ENCODE results near the gene MAGIX.

The MAGIX gene

DNA sequence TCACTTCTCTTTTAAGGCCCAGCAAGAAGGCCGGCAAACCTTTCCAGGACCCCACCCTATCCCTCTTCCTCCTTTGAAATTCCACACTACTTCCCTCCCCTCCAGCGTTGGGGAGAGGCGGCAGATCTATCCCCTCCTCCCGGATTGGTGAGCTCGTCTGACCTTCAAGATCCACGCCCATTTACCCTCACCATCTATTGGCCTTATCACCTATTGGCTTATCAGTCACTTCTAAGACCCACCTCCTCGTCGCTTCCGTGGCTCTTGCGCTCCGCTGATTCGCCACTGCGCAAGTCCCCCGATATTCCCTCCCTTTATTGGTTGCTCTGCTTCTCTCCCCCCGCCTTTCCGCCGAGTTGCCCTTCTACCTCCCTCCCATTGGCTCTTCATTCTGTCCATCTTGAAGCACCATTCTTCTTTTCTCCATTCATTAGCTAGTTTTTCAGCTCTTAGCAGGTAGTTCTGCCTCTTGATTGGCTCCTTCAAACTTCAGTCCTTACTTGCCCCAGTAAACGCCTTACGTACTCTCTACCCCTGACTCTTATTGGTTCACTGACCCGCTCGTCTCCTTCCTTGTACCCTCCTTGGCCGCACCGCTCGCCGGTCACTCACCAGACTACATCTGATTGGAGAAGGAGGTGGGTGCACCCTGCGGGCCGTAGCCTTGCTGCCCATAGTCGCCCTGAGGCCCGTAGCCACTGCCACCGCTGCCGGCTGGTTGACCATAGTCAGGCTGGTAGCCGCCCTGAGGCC, 28.4 kb downstream of the MAGIX start:
- Histone ChIP-seq H3K9ac (ENCODE audit: low read length) (no peak overlapping the region), H3K4me3 (ENCODE audit: low read length) (peak overlapping the region; percentile 75), H3K36me3 (ENCODE audit: control insufficient read depth, insufficient read depth, low read length) (no peaks in the 10 kb centered on the region), H3K27ac (ENCODE audit: low read depth, low read length) (peak overlapping the region; percentile 86), H3K4me1 (ENCODE audit: control insufficient read depth, insufficient read depth, low read length) (no peaks in the 10 kb centered on the region), H3K27me3 (ENCODE audit: control insufficient read depth, insufficient read depth, low read length) (no peaks in the 10 kb centered on the region)

DNA sequence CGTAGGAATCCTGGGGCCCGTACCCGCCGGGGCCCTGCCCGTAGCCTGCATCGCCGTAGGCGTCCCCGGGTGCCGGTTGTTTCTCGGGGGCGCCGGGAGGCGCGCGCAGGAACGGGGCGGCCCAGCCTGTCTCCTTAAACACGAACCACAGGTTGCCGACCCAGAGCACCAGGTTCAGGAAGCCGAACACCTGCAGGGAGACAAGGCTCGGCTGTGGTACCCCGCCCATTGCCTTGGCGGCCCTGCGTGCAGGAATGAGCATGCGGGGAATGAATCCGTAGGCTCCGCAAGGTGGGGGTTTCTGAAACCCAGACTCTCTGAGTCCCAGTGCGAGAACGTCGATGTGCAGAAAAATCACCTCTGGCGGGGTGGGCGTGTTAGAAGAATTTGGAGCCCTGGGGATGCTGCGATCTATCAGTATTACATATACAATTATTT, 29.0 kb downstream of the MAGIX start:
- H3K27ac ChIP-seq (ENCODE audit: low read depth, low read length) = peak overlapping the region; percentile 86
- no peaks in the 10 kb centered on the region for H3K27me3 ChIP-seq (ENCODE audit: control insufficient read depth, insufficient read depth, low read length)
- peak overlapping the region; percentile 75 for H3K4me3 ChIP-seq (ENCODE audit: low read length)
- no peak overlapping the region for H3K9ac ChIP-seq (ENCODE audit: low read length)
- H3K4me1 ChIP-seq (ENCODE audit: control insufficient read depth, insufficient read depth, low read length) = no peaks in the 10 kb centered on the region
- H3K36me3 ChIP-seq (ENCODE audit: control insufficient read depth, insufficient read depth, low read length) = no peaks in the 10 kb centered on the region

DNA sequence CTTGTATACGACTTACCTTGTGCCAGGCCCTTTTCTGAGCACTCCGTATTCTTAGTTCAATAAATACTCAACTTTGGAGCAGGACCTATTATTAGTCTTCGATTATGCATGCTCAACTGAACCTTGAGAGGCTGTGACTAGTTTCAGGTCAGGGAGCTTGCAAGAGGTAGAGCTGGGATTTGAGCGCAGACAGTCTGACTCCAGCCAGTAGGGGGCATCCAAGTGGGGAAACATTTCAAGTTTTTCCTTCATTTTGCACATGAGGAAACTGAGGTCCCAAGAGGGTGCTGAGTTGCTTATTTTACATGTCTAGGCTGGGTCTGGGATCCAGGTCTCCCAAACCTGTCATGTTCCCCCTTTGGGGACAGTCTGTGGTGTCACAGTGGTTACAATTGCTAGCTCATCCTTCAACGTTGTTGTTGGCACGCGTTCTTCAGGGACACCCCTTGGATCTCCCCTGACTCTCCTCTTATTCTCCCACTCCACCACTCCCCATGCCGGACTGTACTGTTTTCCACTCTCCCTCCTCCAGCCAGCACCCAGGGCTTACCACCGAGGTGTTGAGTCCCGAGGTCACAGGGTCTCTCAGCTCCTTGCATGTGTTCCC, 30.3 kb downstream of the MAGIX start:
- H3K27ac ChIP-seq (ENCODE audit: low read depth, low read length) = no peak overlapping the region
- H3K4me3 ChIP-seq (ENCODE audit: low read length) = no peak overlapping the region
- H3K9ac ChIP-seq (ENCODE audit: low read length) = no peak overlapping the region
- no peaks in the 10 kb centered on the region for H3K4me1 ChIP-seq (ENCODE audit: control insufficient read depth, insufficient read depth, low read length)
- no peaks in the 10 kb centered on the region for H3K36me3 ChIP-seq (ENCODE audit: control insufficient read depth, insufficient read depth, low read length)
- no peaks in the 10 kb centered on the region for H3K27me3 ChIP-seq (ENCODE audit: control insufficient read depth, insufficient read depth, low read length)

DNA sequence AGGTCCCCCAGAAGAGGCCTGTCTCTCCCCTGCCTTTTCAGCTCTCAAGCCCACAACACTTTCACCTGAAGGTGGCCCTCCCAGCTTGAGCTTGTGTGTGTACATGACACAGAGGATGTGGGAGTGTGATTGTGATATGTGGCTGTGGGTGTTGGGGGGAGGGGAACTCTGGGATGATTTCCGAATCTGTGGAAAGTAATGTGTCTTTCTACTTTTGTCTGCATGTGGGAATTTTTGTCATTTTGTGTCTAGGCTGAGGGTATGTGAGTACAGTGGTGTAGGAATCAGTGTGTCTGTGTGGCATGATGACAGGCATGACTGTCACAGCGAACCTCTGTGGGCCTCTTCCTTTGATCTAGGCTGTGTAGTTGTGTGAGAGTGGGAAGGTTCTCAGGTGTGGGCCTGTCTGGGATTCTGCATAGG, 31.0 kb downstream of the MAGIX start:
- H3K4me3 ChIP-seq (ENCODE audit: low read length) = no peak overlapping the region
- H3K36me3 ChIP-seq (ENCODE audit: control insufficient read depth, insufficient read depth, low read length) = no peaks in the 10 kb centered on the region
- no peaks in the 10 kb centered on the region for H3K4me1 ChIP-seq (ENCODE audit: control insufficient read depth, insufficient read depth, low read length)
- no peaks in the 10 kb centered on the region for H3K27me3 ChIP-seq (ENCODE audit: control insufficient read depth, insufficient read depth, low read length)
- H3K27ac ChIP-seq (ENCODE audit: low read depth, low read length) = no peak overlapping the region
- no peak overlapping the region for H3K9ac ChIP-seq (ENCODE audit: low read length)

DNA sequence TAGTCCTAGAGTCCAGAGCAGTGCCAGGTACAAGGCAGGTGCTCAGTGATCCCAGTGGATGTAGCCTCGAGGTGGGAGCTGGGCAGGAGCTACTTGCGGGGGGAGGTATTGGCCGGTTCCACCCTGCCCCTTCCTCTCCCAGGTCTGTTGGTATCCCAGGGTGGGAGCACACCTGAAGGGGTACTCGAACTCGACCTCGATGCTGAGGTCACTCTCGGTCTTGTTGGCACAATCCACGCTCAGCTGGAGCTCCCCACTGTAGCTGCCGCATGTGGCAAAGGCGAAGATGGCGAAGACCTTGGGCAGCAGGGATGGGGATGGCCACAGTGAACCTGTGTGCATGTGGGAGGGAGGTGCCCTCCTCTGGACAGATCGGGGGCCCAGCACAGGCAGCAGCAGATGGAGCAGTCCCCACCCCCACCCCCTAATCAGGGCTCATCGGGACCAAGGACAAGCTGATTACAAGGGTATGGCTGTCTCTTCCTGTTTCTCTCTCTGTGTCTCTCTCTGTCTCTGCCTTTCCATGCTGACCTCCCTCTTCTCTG, 35.1 kb downstream of the MAGIX start:
- Histone ChIP-seq H3K9ac (ENCODE audit: low read length) (no peak overlapping the region), H3K27me3 (ENCODE audit: control insufficient read depth, insufficient read depth, low read length) (no peaks in the 10 kb centered on the region), H3K4me3 (ENCODE audit: low read length) (no peak overlapping the region), H3K27ac (ENCODE audit: low read depth, low read length) (no peak overlapping the region), H3K36me3 (ENCODE audit: control insufficient read depth, insufficient read depth, low read length) (no peaks in the 10 kb centered on the region), H3K4me1 (ENCODE audit: control insufficient read depth, insufficient read depth, low read length) (no peaks in the 10 kb centered on the region)

DNA sequence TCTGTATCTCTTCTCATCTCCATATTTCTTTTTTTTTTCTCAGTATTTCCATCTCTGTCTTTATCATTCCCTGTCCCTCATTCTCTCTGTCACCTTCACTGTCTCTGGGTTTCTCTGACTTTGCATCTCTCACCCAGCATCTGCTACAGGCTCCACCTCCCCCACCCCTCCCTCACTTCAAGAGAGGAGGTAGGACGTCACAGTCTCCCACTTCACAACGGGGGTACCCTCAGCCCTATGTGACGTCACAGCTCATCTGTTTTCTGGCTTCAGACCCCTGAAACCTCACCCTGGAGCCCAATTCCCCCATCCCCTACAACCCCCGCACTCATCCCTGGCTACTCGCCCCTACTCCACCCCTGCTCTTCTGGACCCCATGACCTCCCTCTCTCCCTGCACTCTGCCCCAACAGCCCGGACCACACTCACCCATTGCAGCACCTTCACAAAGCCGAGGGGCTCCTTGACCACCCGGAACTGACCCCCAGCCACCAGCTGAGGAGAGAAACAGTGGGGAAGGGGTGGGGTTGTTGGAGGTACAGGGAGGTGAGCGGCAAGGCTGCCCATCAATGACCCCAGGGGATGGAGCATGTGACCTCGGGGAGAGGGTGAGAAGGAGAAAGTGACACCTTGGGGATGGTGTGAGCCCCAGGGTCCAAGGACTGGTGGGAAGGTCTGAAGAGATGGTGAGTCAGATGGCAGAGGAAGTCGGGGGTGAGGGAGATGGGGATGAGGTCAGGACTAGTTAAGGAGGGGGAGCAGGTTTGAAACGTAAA, 36.2 kb downstream of the MAGIX start:
- H3K27me3 ChIP-seq (ENCODE audit: control insufficient read depth, insufficient read depth, low read length) = no peaks in the 10 kb centered on the region
- H3K4me1 ChIP-seq (ENCODE audit: control insufficient read depth, insufficient read depth, low read length) = no peaks in the 10 kb centered on the region
- H3K4me3 ChIP-seq (ENCODE audit: low read length) = no peak overlapping the region
- H3K9ac ChIP-seq (ENCODE audit: low read length) = no peak overlapping the region
- no peak overlapping the region for H3K27ac ChIP-seq (ENCODE audit: low read depth, low read length)
- H3K36me3 ChIP-seq (ENCODE audit: control insufficient read depth, insufficient read depth, low read length) = no peaks in the 10 kb centered on the region

DNA sequence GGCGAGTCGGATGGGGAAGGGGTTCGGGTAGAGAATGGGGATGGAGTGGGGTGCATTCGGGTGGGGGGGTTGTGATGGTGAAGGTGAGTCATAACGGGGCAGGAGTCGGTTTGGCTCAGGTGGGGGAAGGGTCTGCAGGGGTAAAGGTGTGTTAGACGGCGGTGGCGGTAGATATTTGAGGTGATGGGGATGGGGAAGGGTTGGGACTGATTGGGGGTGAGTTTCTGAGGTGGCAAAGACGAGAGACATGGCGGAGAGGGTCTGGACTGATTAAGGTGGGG, 36.7 kb downstream of the MAGIX start:
- H3K27ac ChIP-seq (ENCODE audit: low read depth, low read length) = no peak overlapping the region
- no peak overlapping the region for H3K9ac ChIP-seq (ENCODE audit: low read length)
- no peaks in the 10 kb centered on the region for H3K36me3 ChIP-seq (ENCODE audit: control insufficient read depth, insufficient read depth, low read length)
- H3K4me1 ChIP-seq (ENCODE audit: control insufficient read depth, insufficient read depth, low read length) = no peaks in the 10 kb centered on the region
- no peak overlapping the region for H3K4me3 ChIP-seq (ENCODE audit: low read length)
- no peaks in the 10 kb centered on the region for H3K27me3 ChIP-seq (ENCODE audit: control insufficient read depth, insufficient read depth, low read length)

DNA sequence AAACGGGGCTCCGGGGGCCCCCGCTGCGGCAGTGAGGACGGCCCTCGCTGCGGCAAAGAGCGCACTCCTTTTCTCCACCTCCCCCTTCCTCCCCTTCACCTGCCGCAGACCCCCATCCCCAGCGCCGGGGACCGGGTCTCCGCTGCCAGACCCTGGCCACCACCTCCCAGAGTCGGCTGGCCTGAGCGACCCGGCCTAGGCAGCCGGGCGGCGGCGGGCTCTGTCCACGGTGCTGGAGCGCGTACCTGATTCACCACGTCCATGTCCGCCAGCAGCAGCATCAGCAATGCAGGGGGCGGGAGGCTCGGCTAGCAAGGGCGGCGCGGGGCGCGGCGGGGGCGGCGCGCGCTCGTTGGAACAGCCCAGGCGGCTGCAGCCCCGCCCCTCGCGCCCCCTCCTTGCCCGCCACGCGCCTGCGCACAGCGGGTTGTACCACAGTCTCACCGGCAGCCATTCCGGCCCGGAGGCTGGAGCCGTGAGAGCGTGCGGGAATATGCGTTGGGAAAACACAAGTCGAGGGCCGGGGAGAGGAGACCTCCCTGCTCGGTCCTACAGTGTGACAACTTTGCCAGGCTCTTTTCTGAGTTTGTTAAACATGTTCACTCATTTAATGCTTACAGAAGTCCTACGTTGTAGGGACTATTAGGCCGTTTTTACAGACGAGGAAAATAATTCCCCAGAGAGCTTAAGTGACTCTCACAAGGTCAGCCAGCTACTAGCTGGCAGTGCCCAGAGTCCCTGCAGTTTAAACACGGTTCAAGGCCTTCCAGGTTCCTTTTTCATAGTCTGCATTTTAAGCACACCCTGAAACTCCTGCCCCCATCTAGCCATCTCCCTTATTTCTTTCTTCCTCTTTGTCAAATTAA, 37.6 kb downstream of the MAGIX start, which contains the start of gene SYP:
SYP (minus strand) TSS at position 288 of the 866 bp plus-strand sequence; CDS start at position 281, 7 bp downstream.
- H3K36me3 ChIP-seq (ENCODE audit: control insufficient read depth, insufficient read depth, low read length) = no peaks in the 10 kb centered on the region
- H3K9ac ChIP-seq (ENCODE audit: low read length) = no peak within 1 kb of the TSS
- no peaks in the 10 kb centered on the region for H3K27me3 ChIP-seq (ENCODE audit: control insufficient read depth, insufficient read depth, low read length)
- peak within 1 kb of the TSS; percentile 46 for H3K4me3 ChIP-seq (ENCODE audit: low read length)
- no peaks in the 10 kb centered on the region for H3K4me1 ChIP-seq (ENCODE audit: control insufficient read depth, insufficient read depth, low read length)
- peak within 1 kb of the TSS; percentile 60 for H3K27ac ChIP-seq (ENCODE audit: low read depth, low read length)

DNA sequence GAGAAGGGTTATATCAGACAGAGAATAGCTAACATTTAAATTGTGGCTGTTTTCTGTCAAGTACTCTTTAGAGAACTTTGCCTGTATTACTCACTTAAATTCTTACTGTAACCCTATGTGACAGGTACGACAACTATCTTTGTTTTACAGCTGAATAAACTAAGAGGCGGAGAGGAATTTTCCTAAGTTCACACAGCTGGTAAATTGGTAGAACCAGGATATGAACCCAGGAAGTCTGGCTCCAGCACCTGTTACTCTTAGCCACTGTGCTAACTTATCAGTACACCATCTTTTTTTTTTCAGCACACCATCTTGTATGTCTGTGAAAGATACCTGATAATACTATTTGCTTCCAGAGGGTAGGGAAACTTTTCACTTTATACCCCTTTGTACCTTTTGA, 39.5 kb downstream of the MAGIX start:
- Histone ChIP-seq H3K27ac (ENCODE audit: low read depth, low read length) (no peak overlapping the region), H3K9ac (ENCODE audit: low read length) (no peak overlapping the region), H3K36me3 (ENCODE audit: control insufficient read depth, insufficient read depth, low read length) (no peaks in the 10 kb centered on the region), H3K4me1 (ENCODE audit: control insufficient read depth, insufficient read depth, low read length) (no peaks in the 10 kb centered on the region), H3K27me3 (ENCODE audit: control insufficient read depth, insufficient read depth, low read length) (no peaks in the 10 kb centered on the region), H3K4me3 (ENCODE audit: low read length) (no peak overlapping the region)

DNA sequence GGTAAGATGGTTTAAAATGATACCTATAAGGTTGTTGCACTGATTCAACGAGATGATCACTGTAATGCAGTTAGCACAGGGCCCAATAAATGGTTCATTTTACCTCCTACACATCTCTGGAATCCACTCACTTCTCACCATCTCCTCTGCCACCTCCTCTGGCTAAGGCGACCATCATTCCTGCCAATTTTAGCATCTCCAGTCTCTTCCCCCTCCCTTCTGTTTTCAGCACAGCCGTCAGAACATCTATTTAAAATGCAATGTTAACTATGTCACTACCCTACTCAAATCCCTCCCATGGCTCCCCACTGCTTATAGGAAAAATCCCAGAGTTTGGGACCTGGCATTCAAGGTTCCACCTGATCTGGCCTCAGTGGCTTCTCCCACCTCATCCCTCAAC, 41.0 kb downstream of the MAGIX start:
- Histone ChIP-seq H3K9ac (ENCODE audit: low read length) (no peak overlapping the region), H3K4me3 (ENCODE audit: low read length) (no peak overlapping the region), H3K27ac (ENCODE audit: low read depth, low read length) (no peak overlapping the region), H3K4me1 (ENCODE audit: control insufficient read depth, insufficient read depth, low read length) (no peaks in the 10 kb centered on the region), H3K36me3 (ENCODE audit: control insufficient read depth, insufficient read depth, low read length) (no peaks in the 10 kb centered on the region), H3K27me3 (ENCODE audit: control insufficient read depth, insufficient read depth, low read length) (no peaks in the 10 kb centered on the region)

DNA sequence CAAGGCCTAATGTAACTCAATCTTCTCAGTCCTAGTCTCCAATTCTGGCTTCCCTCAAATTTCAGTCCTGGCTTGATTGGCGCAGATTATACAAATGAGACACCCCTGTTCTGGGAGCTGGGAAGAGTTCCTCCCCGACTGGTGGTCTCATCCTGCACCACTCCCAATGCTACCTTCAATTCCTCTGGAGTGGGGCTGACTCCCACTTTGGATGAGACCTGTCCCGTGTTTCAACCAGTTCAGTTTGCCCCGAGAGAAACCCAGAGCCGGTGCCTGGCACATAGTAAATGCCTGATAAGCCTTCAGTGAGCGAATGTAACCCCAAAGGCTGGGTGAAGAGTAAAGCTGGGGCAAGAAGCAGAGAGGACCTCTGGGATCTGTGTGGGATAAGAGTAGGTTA, 41.5 kb downstream of the MAGIX start:
- H3K4me3 ChIP-seq (ENCODE audit: low read length) = no peak overlapping the region
- no peak overlapping the region for H3K27ac ChIP-seq (ENCODE audit: low read depth, low read length)
- no peaks in the 10 kb centered on the region for H3K4me1 ChIP-seq (ENCODE audit: control insufficient read depth, insufficient read depth, low read length)
- no peak overlapping the region for H3K9ac ChIP-seq (ENCODE audit: low read length)
- no peaks in the 10 kb centered on the region for H3K36me3 ChIP-seq (ENCODE audit: control insufficient read depth, insufficient read depth, low read length)
- peaks cover under 1% of the 10 kb centered on the region for H3K27me3 ChIP-seq (ENCODE audit: control insufficient read depth, insufficient read depth, low read length)

DNA sequence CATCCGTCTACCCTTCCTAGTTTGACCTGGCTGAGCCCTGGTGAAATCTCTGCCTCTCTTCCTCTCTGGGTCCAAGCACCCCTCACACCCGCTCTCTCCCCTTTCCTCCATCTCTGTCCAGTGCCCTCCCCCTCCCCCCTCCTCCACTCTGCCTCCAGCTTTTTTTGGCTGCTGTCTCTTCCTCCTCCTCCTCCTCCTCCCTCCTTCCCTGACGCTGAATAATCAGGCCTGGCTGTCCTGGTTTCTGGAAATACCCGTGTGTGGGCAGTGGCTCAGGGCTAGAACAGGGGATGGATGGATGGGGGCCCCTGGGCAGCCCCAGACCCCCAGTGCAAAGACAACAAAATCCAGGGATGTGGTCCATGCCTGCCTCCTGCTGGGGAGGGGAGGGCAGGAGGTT, 42.2 kb downstream of the MAGIX start:
- Histone ChIP-seq H3K27me3 (ENCODE audit: control insufficient read depth, insufficient read depth, low read length) (peaks cover 4% of the 10 kb centered on the region), H3K4me1 (ENCODE audit: control insufficient read depth, insufficient read depth, low read length) (no peaks in the 10 kb centered on the region), H3K36me3 (ENCODE audit: control insufficient read depth, insufficient read depth, low read length) (no peaks in the 10 kb centered on the region), H3K27ac (ENCODE audit: low read depth, low read length) (no peak overlapping the region), H3K4me3 (ENCODE audit: low read length) (no peak overlapping the region), H3K9ac (ENCODE audit: low read length) (no peak overlapping the region)
